A549 (cell line): ENCODE results near the gene COA7. TPM values are rescaled to one million over a fixed set of nuclear protein-coding genes. Genes with fewer than 3 reads are reported as not detected.

Experiments used
- ATAC-seq, 2 experiments: fragments of 200-7000 bp in 1 of 2; fragments of >200 bp in 1 of 2; cut with Nextera tagmentation in 1 of 2; cut with Tn5 transposase in 1 of 2; 3 replicates each; pipeline versions ENCODE4 v1.8.0 to v1.9.1; 2018 to 2020; ENCODE audit warnings: mild to moderate bottlenecking in 1 of 2, moderate library complexity in 1 of 2
- CTCF ChIA-PET: fragments of 300-600 bp; sonication (Branson Sonifier 250); formaldehyde crosslinking; extraction: SDS; loops from one replicate; lab custom pipeline; 2021; ENCODE audit warnings: antibody characterized with exemption, inconsistent platforms; lab: Yijun Ruan, JAX
- POLR2A ChIA-PET: fragments of 350-600 bp; formaldehyde crosslinking; extraction: SDS; loops from one replicate; lab custom pipeline; 2021; ENCODE audit warnings: antibody characterized with exemption, inconsistent platforms; lab: Yijun Ruan, JAX
- DNase-seq, 2 experiments: peaks; one replicate each; pipeline versions ENCODE4 v3.0.0 to v3.0.0-alpha.2; 2011 to 2016; ENCODE audit warnings: low read depth in 1 of 2, low spot score in 1 of 2
- FAIRE-seq: peaks from 2 replicates; lab custom pipeline; 2011; peaks lifted over from hg19 to GRCh38; lab: Jason Lieb, UNC
- H3K27ac ChIP-seq, 2 experiments: fragments of >200 bp; sonication (Bioruptor Twin); formaldehyde crosslinking; 3 replicates each; pipeline ENCODE4 v1.5.1; 2016 to 2017
- H3K4me1 ChIP-seq: fragments of >200 bp; sonication (Bioruptor Twin); formaldehyde crosslinking; 3 replicates; pipeline ENCODE4 v1.6.1; 2016
- H3K4me2 ChIP-seq: fragments of >200 bp; sonication (Bioruptor Twin); formaldehyde crosslinking; 3 replicates; pipeline ENCODE4 v1.6.1; 2016
- H3K4me3 ChIP-seq: fragments of >200 bp; sonication (Bioruptor Twin); formaldehyde crosslinking; 3 replicates; pipeline ENCODE4 v1.5.1; 2016
- H3K9me3 ChIP-seq: fragments of >200 bp; sonication (Bioruptor Twin); formaldehyde crosslinking; 3 replicates; pipeline ENCODE4 v1.6.1; 2016
- BCL3 ChIP-seq: fragments of >200 bp; sonication (Bioruptor Twin); formaldehyde crosslinking; IDR thresholded peaks from 3 replicates; pipeline ENCODE4 v1.6.1; 2016
- CEBPB ChIP-seq, 2 experiments: fragments of >200 bp in 1 of 2; sonication (Bioruptor Twin) in 1 of 2; formaldehyde crosslinking in 1 of 2; IDR thresholded peaks; 2 replicates each; pipeline ENCODE4 v1.6.1; 2012 to 2016
- CHD4 ChIP-seq: fragments of 200-600 bp; sonication (generic); IDR thresholded peaks from 2 replicates; pipeline ENCODE4 v1.6.1; 2016; ENCODE audit warnings: antibody characterized with exemption, mild to moderate bottlenecking, borderline replicate concordance
- ELK1 ChIP-seq: fragments of 150-350 bp; IDR thresholded peaks from 2 replicates; pipeline ENCODE4 v1.6.1; 2014; ENCODE audit warnings: low read depth, mild to moderate bottlenecking, low read length
- FOSL2 ChIP-seq, 2 experiments: fragments of 450-650 bp in 1 of 2; fragments of >200 bp in 1 of 2; sonication (Bioruptor Twin) in 1 of 2; formaldehyde crosslinking; IDR thresholded peaks; 2 replicates each; pipeline versions ENCODE4 v1.5.0 to v1.6.1; 2016 to 2020; ENCODE audit warnings: mild to moderate bottlenecking in 1 of 2, moderate library complexity in 1 of 2
- FOXS1 ChIP-seq: fragments of 250-450 bp; sonication (Bioruptor Pico); IDR thresholded peaks from 2 replicates; pipeline ENCODE4 v1.5.0; 2020; ENCODE audit warnings: mild to moderate bottlenecking, moderate library complexity
- JUNB ChIP-seq: fragments of >200 bp; sonication (Bioruptor Twin); formaldehyde crosslinking; IDR thresholded peaks from 2 replicates; pipeline ENCODE4 v1.6.1; 2016
- MAFK ChIP-seq: fragments of 450-650 bp; IDR thresholded peaks from 2 replicates; pipeline ENCODE4 v1.6.1; 2014; ENCODE audit not compliant: partially characterized antibody
- MAZ ChIP-seq: fragments of 150-350 bp; IDR thresholded peaks from 2 replicates; pipeline ENCODE4 v1.6.1; 2014; ENCODE audit warnings: antibody characterized with exemption, low read depth, low read length, borderline replicate concordance
- MYC ChIP-seq: IDR thresholded peaks from 2 replicates; pipeline ENCODE4 v1.6.1; 2012; ENCODE audit warnings: mild to moderate bottlenecking, inconsistent platforms, low read length, improper control_type of control experiment, borderline replicate concordance
- POLR2A ChIP-seq: IDR thresholded peaks from 2 replicates; pipeline ENCODE4 v1.6.1; 2012; ENCODE audit warnings: mild to moderate bottlenecking, low read length
- POLR2AphosphoS2 ChIP-seq: conservative IDR thresholded peaks from 2 replicates; pipeline ENCODE4 v1.6.1; 2012; ENCODE audit warnings: low read length, improper control_type of control experiment, inconsistent platforms
- RAD21 ChIP-seq, 2 experiments: fragments of >200 bp in 1 of 2; sonication (Bioruptor Twin) in 1 of 2; formaldehyde crosslinking in 1 of 2; IDR thresholded peaks in 1 of 2; conservative IDR thresholded peaks in 1 of 2; 2 replicates in 1 of 2; 3 replicates in 1 of 2; pipeline ENCODE4 v1.6.1; 2012 to 2018; ENCODE audit warnings: inconsistent platforms in 1 of 2
- RCOR1 ChIP-seq: fragments of 150-350 bp; IDR thresholded peaks from 2 replicates; pipeline ENCODE4 v1.6.1; 2014; ENCODE audit warnings: antibody characterized with exemption, low read length, low read depth
- SMC3 ChIP-seq: fragments of >200 bp; sonication (Bioruptor Twin); formaldehyde crosslinking; IDR thresholded peaks from 3 replicates; pipeline ENCODE4 v1.6.1; 2018; ENCODE audit warnings: inconsistent platforms
- TFCP2L1 ChIP-seq: fragments of 250-450 bp; sonication (Bioruptor Pico); IDR thresholded peaks from 2 replicates; pipeline ENCODE4 v1.5.0; 2021; ENCODE audit warnings: mild to moderate bottlenecking
- USF2 ChIP-seq: fragments of 450-650 bp; IDR thresholded peaks from 2 replicates; pipeline ENCODE4 v1.6.1; 2014; ENCODE audit warnings: antibody characterized with exemption
- ZC3H11A ChIP-seq: fragments of 450-650 bp; IDR thresholded peaks from 2 replicates; pipeline ENCODE4 v1.6.1; 2014; ENCODE audit warnings: antibody characterized with exemption, mild to moderate bottlenecking
- ZNF302 ChIP-seq: fragments of 250-450 bp; sonication (Bioruptor Pico); IDR thresholded peaks from 2 replicates; pipeline ENCODE4 v1.9.0; 2021; ENCODE audit warnings: inconsistent platforms, mild to moderate bottlenecking, moderate library complexity
- ZSCAN20 ChIP-seq: fragments of 250-450 bp; sonication (Bioruptor Pico); IDR thresholded peaks from 2 replicates; pipeline ENCODE4 v1.8.0; 2022; ENCODE audit warnings: mild to moderate bottlenecking, moderate library complexity
- WGBS: methylation state at CpG from one replicate; pipeline ENCODE4 v1.1.6; 2017; ENCODE audit errors: missing lambda C conversion rate; 5-methylcytosine and 5-hydroxymethylcytosine counted together
- polyA plus RNA-seq, 4 experiments: library from polyadenylated mRNA; depleted of rRNA in 3 of 4; stranded (reverse); fragments of >200 nt; fragmentation: RNase III in 1 of 4; extraction: RNeasy Plus Mini Kit Qiagen cat#74134 plus additional on column Dnase treatment in 1 of 4; gene quantifications; 2 replicates in 3 of 4; 3 replicates in 1 of 4; pipeline ENCODE4 v1.2.3, GENCODE V29; 2011 to 2017
- TF ChIP-seq, protein P1 (sequence below): fragments of 250-450 bp; sonication (Bioruptor Pico); IDR thresholded peaks from 2 replicates; pipeline ENCODE4 v1.5.0; 2020; ENCODE audit warnings: low read depth, mild to moderate bottlenecking, moderate library complexity

Gene COA7
- polyA plus RNA-seq, 2 of the 4 experiments (the other 2 are of a cell fraction): 18.1 to 22.0 TPM

DNA sequence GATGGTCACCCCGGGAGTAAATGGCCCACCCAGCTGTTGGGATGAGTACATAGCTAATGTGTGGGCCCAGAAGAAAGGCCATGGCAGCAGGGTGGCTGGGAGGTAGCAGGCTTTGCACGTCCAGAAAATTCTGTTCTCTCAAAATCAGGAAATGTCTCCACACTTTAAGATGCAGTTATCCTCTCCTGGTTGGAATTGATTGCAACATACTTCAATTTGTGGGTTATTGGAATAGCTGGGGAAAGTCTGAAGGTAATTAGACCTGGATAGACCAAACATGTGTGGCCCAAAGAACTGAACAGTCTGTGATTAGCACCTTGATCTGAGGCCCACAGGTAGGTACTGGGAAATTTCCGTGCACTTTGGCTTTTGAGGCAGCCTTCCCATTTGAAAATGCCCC is 30.2 kb downstream of the COA7 start:
- no peaks in the 10 kb centered on the region for H3K9me3 ChIP-seq
- TF ChIP-seq SMC3 (no peak), MAZ (no peak)
- WGBS: 61% methylated on average over 3 of the region's 3 CpGs
- no peak for DNase-seq
- FAIRE-seq: no peak
- no peak overlapping the region for H3K4me3 ChIP-seq
- ChIA-PET POLR2A (interaction anchor here (0.5 to 1.2 kb wide), 2 partner anchors 15 to 115 kb away, joined by 3 read pairs; partner anchors contain the start of gene TUT4), CTCF (interaction anchor here (1.8 kb wide), 2 partner anchors 11 to 18 kb away, joined by 4 read pairs; no protein-coding TSS in a partner anchor)
- no peak for ATAC-seq
- no peak overlapping the region for H3K4me2 ChIP-seq
- H3K27ac ChIP-seq: peak overlapping the region in 1 of 2 experiments; percentile 74; a peak in 1 of 6 replicates
- peaks cover 21% of the 10 kb centered on the region for H3K4me1 ChIP-seq

DNA sequence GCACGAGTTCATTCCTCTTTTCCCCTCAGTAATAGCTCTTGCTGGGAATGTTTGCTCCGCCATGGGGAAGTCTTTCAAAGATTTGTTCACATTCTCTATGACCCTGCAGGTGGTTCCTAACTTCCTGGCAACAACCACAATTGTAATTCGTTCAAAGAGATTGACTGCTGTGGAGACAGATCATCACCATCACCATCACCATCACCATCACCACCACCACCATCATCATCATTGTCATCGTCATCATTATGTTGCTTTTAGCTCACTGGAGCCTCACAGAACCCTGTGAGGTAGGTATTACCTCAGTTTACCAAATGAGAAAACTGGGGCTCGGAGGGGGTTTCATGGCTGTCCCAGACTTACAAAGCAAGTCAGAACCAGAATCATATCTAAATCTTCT is 30.9 kb downstream of the COA7 start:
- FAIRE-seq: no peak

More for the DNA sequence above, 30.9 kb downstream of the COA7 start:
- H3K4me3 ChIP-seq: no peak overlapping the region
- ChIA-PET CTCF (interaction anchor here (0.6 to 1.8 kb wide), 6 partner anchors 11 to 900 kb away, joined by 3 to 5 read pairs (median 4); partner anchors contain the start of gene TUT4), POLR2A (no interaction called here)
- H3K9me3 ChIP-seq: no peaks in the 10 kb centered on the region
- TF ChIP-seq POLR2AphosphoS2: no peak
- TF ChIP-seq FOXS1: no peak
- TF ChIP-seq MAFK: no peak
- no peak for TF ChIP-seq ZNF302 (CRISPR knock-in tag)
- no peak for TF ChIP-seq JUNB
- TF ChIP-seq, protein P1, sequence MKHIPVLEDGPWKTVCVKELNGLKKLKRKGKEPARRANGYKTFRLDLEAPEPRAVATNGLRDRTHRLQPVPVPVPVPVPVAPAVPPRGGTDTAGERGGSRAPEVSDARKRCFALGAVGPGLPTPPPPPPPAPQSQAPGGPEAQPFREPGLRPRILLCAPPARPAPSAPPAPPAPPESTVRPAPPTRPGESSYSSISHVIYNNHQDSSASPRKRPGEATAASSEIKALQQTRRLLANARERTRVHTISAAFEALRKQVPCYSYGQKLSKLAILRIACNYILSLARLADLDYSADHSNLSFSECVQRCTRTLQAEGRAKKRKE (CRISPR knock-in tag): no peak
- TF ChIP-seq RCOR1: no peak
- no peak for TF ChIP-seq TFCP2L1
- TF ChIP-seq ZSCAN20 (CRISPR knock-in tag): no peak
- no peak for TF ChIP-seq ZC3H11A
- no peak for TF ChIP-seq MYC
- TF ChIP-seq USF2: no peak
- TF ChIP-seq BCL3: no peak
- no peak for TF ChIP-seq CHD4
- TF ChIP-seq CEBPB (IDR thresholded peaks at IDR 0.05): no peak
- TF ChIP-seq FOSL2 (IDR thresholded peaks at IDR 0.05): no peak
- TF ChIP-seq FOSL2 (CRISPR knock-in tag; IDR thresholded peaks at IDR 0.05): no peak
- TF ChIP-seq POLR2A: no peak
- TF ChIP-seq ELK1: no peak
- TF ChIP-seq RAD21 (conservative IDR thresholded peaks at IDR 0.05 in 1 of 2, IDR thresholded peaks at IDR 0.05 in 1 of 2): no peak
- ATAC-seq (no peak), DNase-seq (no peak)
- peak overlapping the region in 1 of 2 experiments; percentile 74; a peak in 1 of 6 replicates for H3K27ac ChIP-seq
- H3K4me2 ChIP-seq: no peak overlapping the region
- peaks cover 26% of the 10 kb centered on the region for H3K4me1 ChIP-seq
- WGBS: 67% methylated on average over 5 of the region's 5 CpGs
